Right cardiac atrium (tissue), 5 donors: ENCODE measurements around the gene CD4. TPM values are rescaled to one million over a fixed set of nuclear protein-coding genes. Genes with fewer than 3 reads are reported as not detected.
A peak's percentile ranks its signal among the peaks of the same experiment; 100 is the strongest.

Experiments
- ATAC-seq, 2 donors: fragments of 200-7000 bp; cut with Tn5 transposase; one replicate each; pipeline versions ENCODE4 v1.8.0 to v1.9.1; 2020; ENCODE audit warnings: moderate library complexity in 2 of 2, mild to moderate bottlenecking in 1 of 2
- DNase-seq, 3 donors: peaks; one replicate each; pipeline ENCODE4 v3.0.0-alpha.2; 2020
- H3K27ac ChIP-seq: one replicate; pipeline ENCODE4 v1.5.1; 2013; ENCODE audit warnings: mild to moderate bottlenecking, low read length, control low read depth, moderate library complexity
- H3K27me3 ChIP-seq: one replicate; pipeline ENCODE4 v1.6.1; 2013; ENCODE audit not compliant: control insufficient read depth, insufficient read depth
- H3K4me1 ChIP-seq: one replicate; pipeline ENCODE4 v1.6.1; 2013; ENCODE audit warnings: low read length; ENCODE audit not compliant: control insufficient read depth, insufficient read depth
- H3K4me3 ChIP-seq: one replicate; pipeline ENCODE4 v1.5.1; 2013; ENCODE audit warnings: low read length, control low read depth
- H3K9me3 ChIP-seq: one replicate; pipeline ENCODE4 v1.6.1; 2013; ENCODE audit warnings: low read length; ENCODE audit not compliant: control insufficient read depth
- WGBS: extraction: QIAGEN DNeasy Blood & Tissue Kit; methylation state at CpG from one replicate; pipeline ENCODE4 v1.1.7; 2013; 5-methylcytosine and 5-hydroxymethylcytosine counted together
- intact Hi-C, 4 donors: fragments of 100-400 bp; cut with DNase I; formaldehyde crosslinking; loops; one replicate each; pipeline versions ENCODE4 v1.11.0 to v1.14.0; 2022 to 2023
- polyA plus RNA-seq: library from polyadenylated mRNA; stranded (reverse); fragments of 200-250 nt; gene quantifications from one replicate; pipeline ENCODE4 v1.2.3, GENCODE V29; 2013
- total RNA-seq, 4 donors: library from RNA; stranded (reverse); fragmentation: NEBNext Ultra II Directional; extraction: Animal tissue kit (Norgen Biotek cat#: 25700); gene quantifications; one replicate each; pipeline ENCODE4 v1.2.1, GENCODE V29; 2021
- donor health status: healthy with polysubstance abuse.
- donor health status: DM: no; HTN: yes; CAD: no.
- donor health status: DM: no; HTN: no; CAD: no.
- donor health status: DM: no; HTN: yes; CAD: no; lungs with severe emphysema.
- donor health status: DM: yes; HTN: yes; CAD: no.

The CD4 gene
- total and polyA plus RNA-seq, 5 donors, result 2.5 to 15.4 (median 12.8) TPM

GRCh38 chr12:6765048-6765633, 24.2 kb upstream of the CD4 start:
- 29% methylated on average over 7 of the region's 7 CpGs for WGBS
- peaks cover 9% of the 10 kb centered on the region for H3K4me1 ChIP-seq
- no peak for ATAC-seq
- H3K27me3 ChIP-seq, result no peaks in the 10 kb centered on the region
- no peak for DNase-seq
- intact Hi-C loops, result no loop called here
- peak overlapping the region; percentile 98 for H3K4me3 ChIP-seq
- no peaks in the 10 kb centered on the region for H3K9me3 ChIP-seq
- peak overlapping the region; percentile 93 for H3K27ac ChIP-seq

GRCh38 chr12:6765634-6766581, 23.4 kb upstream of the CD4 start, which contains the start of gene PTMS:
PTMS (plus strand) TSS chr12:6766363; CDS start chr12:6766706, 343 bp downstream.
- Histone ChIP-seq H3K27ac (peak within 1 kb of the TSS; percentile 93), H3K27me3 (no peaks in the 10 kb centered on the region), H3K9me3 (no peaks in the 10 kb centered on the region), H3K4me3 (peak within 1 kb of the TSS; percentile 98), H3K4me1 (peaks cover 9% of the 10 kb centered on the region)
- DNase-seq (peak; percentile 91 to 94 (median 94)), ATAC-seq (peak; percentile 53 to 62)
- intact Hi-C loops, result no loop called here
- WGBS, result 3% methylated on average over 63 of the region's 63 CpGs

GRCh38 chr12:6766651-6767349, 22.5 kb upstream of the CD4 start:
- Histone ChIP-seq H3K27ac (peak overlapping the region; percentile 93), H3K4me1 (peaks cover 9% of the 10 kb centered on the region), H3K9me3 (no peaks in the 10 kb centered on the region), H3K27me3 (no peaks in the 10 kb centered on the region), H3K4me3 (peak overlapping the region; percentile 98)
- peak; percentile 83 to 94 (median 92) for DNase-seq
- peak; percentile 54 to 70 for ATAC-seq
- WGBS, result under 1% methylated on average over 87 of the region's 88 CpGs
- intact Hi-C loops, result no loop called here

GRCh38 chr12:6767353-6768319, 21.7 kb upstream of the CD4 start:
- intact Hi-C loops, result no loop called here
- no peak for ATAC-seq
- peak in 1 of 3 donors; percentile 70 for DNase-seq
- 9% methylated on average over 44 of the region's 44 CpGs for WGBS
- no peaks in the 10 kb centered on the region for H3K9me3 ChIP-seq
- H3K4me1 ChIP-seq, result peaks cover 9% of the 10 kb centered on the region
- H3K27ac ChIP-seq, result peak overlapping the region; percentile 37
- H3K27me3 ChIP-seq, result no peaks in the 10 kb centered on the region
- H3K4me3 ChIP-seq, result peak overlapping the region; percentile 98

- peaks cover 8% of the 10 kb centered on the region for H3K4me1 ChIP-seq
- ATAC-seq (no peak), DNase-seq (peak in 1 of 3 donors; percentile 61)
- H3K27me3 ChIP-seq, result no peaks in the 10 kb centered on the region
- H3K4me3 ChIP-seq, result no peak overlapping the region
- H3K27ac ChIP-seq, result no peak overlapping the region
- intact Hi-C loops, result no loop called here
- no peaks in the 10 kb centered on the region for H3K9me3 ChIP-seq
- WGBS, result 36% methylated on average over 6 of the region's 6 CpGs
These were observed 20.9 kb upstream of the CD4 start for GRCh38 chr12:6768437-6768914.

- no peak for ATAC-seq
- 50% methylated on average over 6 of the region's 6 CpGs for WGBS
- Histone ChIP-seq H3K27me3 (no peaks in the 10 kb centered on the region), H3K4me1 (peaks cover 5% of the 10 kb centered on the region), H3K27ac (no peak overlapping the region), H3K4me3 (no peak overlapping the region), H3K9me3 (no peaks in the 10 kb centered on the region)
- intact Hi-C loops, result no loop called here
- DNase-seq, result peak; percentile 58 to 86 (median 85)
These were observed 20.3 kb upstream of the CD4 start for GRCh38 chr12:6768990-6769389.

GRCh38 chr12:6769666-6770065, 19.7 kb upstream of the CD4 start:
- H3K27ac ChIP-seq, result no peak overlapping the region
- H3K27me3 ChIP-seq, result no peaks in the 10 kb centered on the region
- ATAC-seq (no peak), DNase-seq (no peak)
- no peak overlapping the region for H3K4me3 ChIP-seq
- peaks cover 5% of the 10 kb centered on the region for H3K4me1 ChIP-seq
- no peaks in the 10 kb centered on the region for H3K9me3 ChIP-seq
- WGBS, result 69% methylated on average over 4 of the region's 4 CpGs
- intact Hi-C loops, result no loop called here

GRCh38 chr12:6770094-6770493, 19.2 kb upstream of the CD4 start:
- 85% methylated on average over 12 of the region's 12 CpGs for WGBS
- H3K4me1 ChIP-seq, result peaks cover 5% of the 10 kb centered on the region
- no peaks in the 10 kb centered on the region for H3K9me3 ChIP-seq
- no peak overlapping the region for H3K4me3 ChIP-seq
- ATAC-seq (no peak), DNase-seq (no peak)
- H3K27me3 ChIP-seq, result no peaks in the 10 kb centered on the region
- H3K27ac ChIP-seq, result no peak overlapping the region
- intact Hi-C loops, result no loop called here

GRCh38 chr12:6770600-6770999, 18.7 kb upstream of the CD4 start:
- ATAC-seq (no peak), DNase-seq (no peak)
- Histone ChIP-seq H3K27me3 (no peaks in the 10 kb centered on the region), H3K9me3 (no peaks in the 10 kb centered on the region), H3K4me1 (peaks cover 5% of the 10 kb centered on the region), H3K4me3 (no peak overlapping the region), H3K27ac (no peak overlapping the region)
- 86% methylated on average over 10 of the region's 10 CpGs for WGBS
- intact Hi-C loops, result no loop called here

GRCh38 chr12:6771091-6771495, 18.2 kb upstream of the CD4 start:
- peak in 1 of 2 donors; percentile 23 for ATAC-seq
- no peak overlapping the region for H3K27ac ChIP-seq
- WGBS, result 87% methylated on average over 4 of the region's 4 CpGs

More at GRCh38 chr12:6771091-6771495, 18.2 kb upstream of the CD4 start:
- no peaks in the 10 kb centered on the region for H3K9me3 ChIP-seq
- H3K4me3 ChIP-seq, result no peak overlapping the region
- DNase-seq, result peak in 1 of 3 donors; percentile 56
- peaks cover 5% of the 10 kb centered on the region for H3K4me1 ChIP-seq
- H3K27me3 ChIP-seq, result no peaks in the 10 kb centered on the region
- intact Hi-C loops, result no loop called here
